ENCODE data around the gene KCTD4. TPM values are rescaled to one million over a fixed set of nuclear protein-coding genes. Genes with fewer than 3 reads are reported as not detected.
A peak's percentile ranks its signal among the peaks of the same experiment; 100 is the strongest.

The KCTD4 gene
- total and polyA plus RNA-seq, 11 donors = 0.08 to 0.75 (median 0.12) TPM; not detected in 8

GRCh38 chr13:45174478-45174877 lies 26.4 kb downstream of the KCTD4 start:
- TF ChIP-seq POLR2A (IDR thresholded peaks at IDR 0.05) (no peak), CTCF (IDR thresholded peaks at IDR 0.05) (no peak)
- DNase-seq (no peak), ATAC-seq (no peak)
- Histone ChIP-seq H3K4me1 (peaks cover 0 to 11% (median 0%) of the 10 kb centered on the region in 12 donors), H3K4me3 (no peak overlapping the region), H3K27ac (no peak overlapping the region), H3K9me3 (no peaks in the 10 kb centered on the region), H3K27me3 (no peaks in the 10 kb centered on the region), H3K36me3 (peaks cover 0 to 6% (median 0%) of the 10 kb centered on the region in 9 donors)
- intact Hi-C loops (cut with DNase I) = loop anchor here in 1 of 10 donors (10.0 kb wide), 1 partner anchor 100 kb away; no protein-coding TSS in a partner anchor

GRCh38 chr13:45168555-45168930 lies 32.3 kb downstream of the KCTD4 start:
- H3K4me1 ChIP-seq = peaks cover 0 to 6% (median 0%) of the 10 kb centered on the region in 12 donors
- no peak overlapping the region for H3K27ac ChIP-seq
- no peaks in the 10 kb centered on the region for H3K9me3 ChIP-seq
- WGBS, 4 donors = 69 to 99% (median 83%) methylated on average over 2 of the region's 2 CpGs
- DNase-seq (no peak), ATAC-seq (peak in 2 of 4 donors; percentile 9 to 24)
- no peaks in the 10 kb centered on the region for H3K27me3 ChIP-seq
- peaks cover 0 to 10% (median 0%) of the 10 kb centered on the region in 9 donors for H3K36me3 ChIP-seq
- no peak overlapping the region for H3K4me3 ChIP-seq
- intact Hi-C loops (cut with DNase I) = no loop called here
- no peak for TF ChIP-seq CTCF (IDR thresholded peaks at IDR 0.05)
- no peak for TF ChIP-seq POLR2A (IDR thresholded peaks at IDR 0.05)

- Histone ChIP-seq H3K4me1 (peaks cover 0 to 6% (median 0%) of the 10 kb centered on the region in 12 donors), H3K27me3 (no peaks in the 10 kb centered on the region), H3K9me3 (no peaks in the 10 kb centered on the region), H3K27ac (no peak overlapping the region), H3K4me3 (no peak overlapping the region), H3K36me3 (peaks cover 0 to 10% (median 0%) of the 10 kb centered on the region in 9 donors)
- intact Hi-C loops (cut with DNase I) = no loop called here
- TF ChIP-seq CTCF (IDR thresholded peaks at IDR 0.05) (no peak), POLR2A (IDR thresholded peaks at IDR 0.05) (no peak)
- peak in 4 of 5 donors; percentile 24 to 68 (median 48) for DNase-seq
- peak; percentile 53 to 81 (median 79) for ATAC-seq
- 77 to 79% (median 78%) methylated on average over 11 to 12 of the region's 12 CpGs for WGBS, 4 donors
Observed at GRCh38 chr13:45167611-45168554, 33.0 kb downstream of the KCTD4 start.

GRCh38 chr13:45166858-45167257 lies 34.0 kb downstream of the KCTD4 start:
- intact Hi-C loops (cut with DNase I) = no loop called here
- peaks cover 0 to 10% (median 0%) of the 10 kb centered on the region in 9 donors for H3K36me3 ChIP-seq
- peaks cover 0 to 6% (median 0%) of the 10 kb centered on the region in 12 donors for H3K4me1 ChIP-seq
- TF ChIP-seq POLR2A (IDR thresholded peaks at IDR 0.05) = no peak
- TF ChIP-seq CTCF (IDR thresholded peaks at IDR 0.05) = no peak
- 83 to 88% (median 84%) methylated on average over 3 of the region's 3 CpGs for WGBS, 4 donors
- no peaks in the 10 kb centered on the region for H3K27me3 ChIP-seq
- H3K4me3 ChIP-seq = no peak overlapping the region
- no peak overlapping the region for H3K27ac ChIP-seq
- ATAC-seq = no peak
- no peaks in the 10 kb centered on the region for H3K9me3 ChIP-seq
- no peak for DNase-seq

All from heart left ventricle (tissue), 16 donors.